ENCODE measurements around the gene PEPD.

PEPD gene

GRCh38 chr19:33358408-33358807 is 163.2 kb downstream of the PEPD start:
- DNase-seq (ENCODE audit: low read depth), result no peak

GRCh38 chr19:33357556-33357955 is 164.0 kb downstream of the PEPD start:
- DNase-seq (ENCODE audit: low read depth), result no peak

- DNase-seq (ENCODE audit: low read depth), result no peak
Measured at GRCh38 chr19:33355535-33355934, 166.1 kb downstream of the PEPD start.

GRCh38 chr19:33350538-33351309 is 170.9 kb downstream of the PEPD start:
- no peak for DNase-seq (ENCODE audit: low read depth)

GRCh38 chr19:33349319-33350289 is 172.0 kb downstream of the PEPD start:
- DNase-seq (ENCODE audit: low read depth), result no peak

GRCh38 chr19:33348301-33349010 is 173.1 kb downstream of the PEPD start:
- DNase-seq (ENCODE audit: low read depth), result no peak

- DNase-seq (ENCODE audit: low read depth), result no peak
Measured at GRCh38 chr19:33347300-33347699, 174.3 kb downstream of the PEPD start.

- no peak for DNase-seq (ENCODE audit: low read depth)
Measured at GRCh38 chr19:33346665-33347064, 174.9 kb downstream of the PEPD start.

GRCh38 chr19:33345163-33345562 is 176.4 kb downstream of the PEPD start:
- DNase-seq (ENCODE audit: low read depth), result no peak

- DNase-seq (ENCODE audit: low read depth), result no peak
Measured at GRCh38 chr19:33344573-33344925, 177.0 kb downstream of the PEPD start.

- DNase-seq (ENCODE audit: low read depth), result no peak
Measured at GRCh38 chr19:33343859-33344572, 177.6 kb downstream of the PEPD start.

- DNase-seq (ENCODE audit: low read depth), result no peak
Measured at GRCh38 chr19:33343301-33343700, 178.3 kb downstream of the PEPD start.

- no peak for DNase-seq (ENCODE audit: low read depth)
Measured at GRCh38 chr19:33340991-33341390, 180.6 kb downstream of the PEPD start.

- DNase-seq (ENCODE audit: low read depth), result no peak
Measured at GRCh38 chr19:33339016-33339984, 182.3 kb downstream of the PEPD start.

Data from stimulated activated CD8-positive, alpha-beta memory T cell treated with anti-CD3 and anti-CD28 coated beads, Interleukin-4, amount 100 ng/mL, for 24 hours (primary cell).